Gastrocnemius medialis (tissue), 4 donors: ENCODE data around the gene SUPT20HL2. TPM values are rescaled to one million over a fixed set of nuclear protein-coding genes. Genes with fewer than 3 reads are reported as not detected.

Experiments used
- ATAC-seq, 2 donors: fragments of 150-250 bp; one replicate each; pipeline ENCODE4 v1.9.1; 2016
- DNase-seq, 2 donors: peaks; one replicate each; pipeline ENCODE4 v3.0.0-alpha.2; 2019
- H3K27ac ChIP-seq, 4 donors: fragments of 200-600 bp; sonication (generic); 1 replicate in 1 of 4; 2 replicates in 3 of 4; pipeline ENCODE4 v1.5.1; 2016 to 2018; ENCODE audit warnings: mild to moderate bottlenecking in 2 of 4, moderate library complexity in 1 of 4
- H3K27me3 ChIP-seq, 3 donors: fragments of 200-600 bp; sonication (generic) in 2 of 3; 1 replicate in 1 of 3; 2 replicates in 2 of 3; pipeline versions ENCODE4 v1.5.1 to v1.6.0; 2016 to 2019; ENCODE audit warnings: mild to moderate bottlenecking in 1 of 3, moderate library complexity in 1 of 3
- H3K36me3 ChIP-seq, 2 donors: fragments of 200-600 bp; sonication (generic) in 1 of 2; one replicate each; pipeline ENCODE4 v1.5.1; 2017 to 2018
- H3K4me1 ChIP-seq, 2 donors: fragments of 200-600 bp; sonication (generic) in 1 of 2; one replicate each; pipeline ENCODE4 v1.5.1; 2016 to 2017; ENCODE audit warnings: mild to moderate bottlenecking in 2 of 2
- H3K4me3 ChIP-seq, 4 donors: fragments of 200-600 bp; sonication (generic) in 3 of 4; 1 replicate in 1 of 4; 2 replicates in 3 of 4; pipeline ENCODE4 v1.5.1; 2016 to 2019; ENCODE audit warnings: mild to moderate bottlenecking in 2 of 4
- H3K9me3 ChIP-seq, 3 donors: fragments of 200-600 bp; sonication (generic) in 2 of 3; 1 replicate in 1 of 3; 2 replicates in 2 of 3; pipeline ENCODE4 v1.5.1; 2016 to 2019
- CTCF ChIP-seq, 5 experiments: fragments of 450-650 bp in 3 of 5; fragments of 200-600 bp in 2 of 5; sonication (generic) in 2 of 5; IDR thresholded peaks in 4 of 5; conservative IDR thresholded peaks in 1 of 5; 1 replicate in 4 of 5; 2 replicates in 1 of 5; pipeline ENCODE4 v1.5.1; 2016 to 2019; ENCODE audit warnings: antibody characterized with exemption in 5 of 5, mild to moderate bottlenecking in 3 of 5, moderate library complexity in 3 of 5
- POLR2A ChIP-seq, 2 donors: fragments of 450-650 bp; IDR thresholded peaks; one replicate each; pipeline ENCODE4 v1.6.1; 2017; ENCODE audit warnings: antibody characterized with exemption in 2 of 2, mild to moderate bottlenecking in 2 of 2, moderate library complexity in 2 of 2
- in situ Hi-C, 4 donors: fragments of 200-750 bp; cut with MboI; loops; one replicate each; pipeline versions ENCODE4 v1.15.0 to v1.8.0; 2017; ENCODE audit warnings: low sequenced_read_pairs in 4 of 4
- intact Hi-C: fragments of 100-400 bp; cut with DNase I; formaldehyde crosslinking; loops from one replicate; pipeline ENCODE4 v1.15.1; 2023; ENCODE audit warnings: low total_unique reads
- total RNA-seq, 4 donors: library from RNA; depleted of rRNA; stranded (reverse); fragments of >200 nt; gene quantifications; one replicate each; pipeline versions ENCODE4 v1.1.0 to v1.2.3, GENCODE V29; 2016

SUPT20HL2 gene
- total RNA-seq, 4 donors from 2014 or later: not detected

- no peak overlapping the region for H3K27ac ChIP-seq
- intact Hi-C loops (no loop called here), in situ Hi-C loops (no loop called here)
- ATAC-seq (no peak), DNase-seq (no peak)
- no peaks in the 10 kb centered on the region for H3K9me3 ChIP-seq
- no peaks in the 10 kb centered on the region for H3K36me3 ChIP-seq
- no peaks in the 10 kb centered on the region for H3K27me3 ChIP-seq
- no peak for TF ChIP-seq CTCF (IDR thresholded peaks at IDR 0.05 in 4 of 5, conservative IDR thresholded peaks at IDR 0.05 in 1 of 5)
- TF ChIP-seq POLR2A (IDR thresholded peaks at IDR 0.05): no peak
- no peak overlapping the region for H3K4me3 ChIP-seq
- no peaks in the 10 kb centered on the region for H3K4me1 ChIP-seq
Measured at GRCh38 chrX:24350217-24350616, 36.3 kb upstream of the SUPT20HL2 start.

DNA sequence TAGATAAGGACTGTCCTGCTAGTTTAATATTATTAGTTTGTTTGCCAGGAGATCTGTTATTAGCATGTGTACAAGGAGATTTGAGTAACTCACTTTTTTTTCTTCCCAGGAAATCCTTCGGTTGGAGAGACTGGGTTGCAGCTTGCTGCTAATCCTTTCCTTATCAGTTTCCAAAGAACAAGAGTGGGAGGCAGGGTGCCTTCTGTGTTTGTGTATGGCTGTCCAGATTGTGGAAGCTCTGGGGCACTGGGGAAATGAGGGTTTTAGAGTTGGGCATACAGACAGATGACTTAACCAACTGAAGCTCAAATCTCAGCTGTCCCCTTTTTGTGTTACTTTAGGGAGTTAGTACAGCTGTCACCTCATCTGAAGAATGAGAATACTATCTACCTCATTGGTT is 34.0 kb upstream of the SUPT20HL2 start:
- no peak for TF ChIP-seq CTCF (IDR thresholded peaks at IDR 0.05 in 4 of 5, conservative IDR thresholded peaks at IDR 0.05 in 1 of 5)
- no peak for TF ChIP-seq POLR2A (IDR thresholded peaks at IDR 0.05)
- intact Hi-C loops (no loop called here), in situ Hi-C loops (no loop called here)
- Histone ChIP-seq H3K4me1 (no peaks in the 10 kb centered on the region), H3K27me3 (no peaks in the 10 kb centered on the region), H3K27ac (no peak overlapping the region), H3K36me3 (no peaks in the 10 kb centered on the region), H3K4me3 (no peak overlapping the region), H3K9me3 (no peaks in the 10 kb centered on the region)
- DNase-seq: no peak
- ATAC-seq: no peak

GRCh38 chrX:24343719-24344118 is 29.9 kb upstream of the SUPT20HL2 start:
- intact Hi-C loops: no loop called here

DNA sequence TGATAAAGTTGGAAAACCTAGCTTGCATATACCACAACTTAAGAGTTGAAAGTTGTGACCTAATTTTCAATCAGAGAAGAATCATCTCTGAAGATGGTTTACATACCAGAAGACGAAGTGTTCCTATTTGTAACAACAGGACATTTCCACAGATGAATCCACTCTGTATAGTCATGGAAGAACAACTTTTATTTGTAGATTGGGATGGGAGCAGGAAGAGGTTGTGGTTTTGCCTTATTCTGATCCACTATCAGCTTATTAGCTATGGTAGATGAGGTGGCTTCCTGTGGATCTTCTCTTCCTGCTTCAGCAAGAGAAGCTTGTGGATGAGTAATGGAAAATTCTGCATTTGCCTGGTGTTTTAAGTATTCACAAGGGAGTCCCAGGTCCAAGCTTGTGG is 27.9 kb upstream of the SUPT20HL2 start:
- TF ChIP-seq CTCF (IDR thresholded peaks at IDR 0.05 in 4 of 5, conservative IDR thresholded peaks at IDR 0.05 in 1 of 5) (no peak), POLR2A (IDR thresholded peaks at IDR 0.05) (no peak)
- no peak for ATAC-seq
- DNase-seq: no peak
- Histone ChIP-seq H3K36me3 (no peaks in the 10 kb centered on the region), H3K27ac (no peak overlapping the region), H3K27me3 (no peaks in the 10 kb centered on the region), H3K4me3 (no peak overlapping the region), H3K4me1 (no peaks in the 10 kb centered on the region), H3K9me3 (no peaks in the 10 kb centered on the region)
- intact Hi-C loops (no loop called here), in situ Hi-C loops (no loop called here)

More at GRCh38 chrX:24343719-24344118, 29.9 kb upstream of the SUPT20HL2 start:
- Histone ChIP-seq H3K4me1 (no peaks in the 10 kb centered on the region), H3K27me3 (no peaks in the 10 kb centered on the region), H3K36me3 (no peaks in the 10 kb centered on the region), H3K9me3 (no peaks in the 10 kb centered on the region), H3K27ac (no peak overlapping the region), H3K4me3 (no peak overlapping the region)
- in situ Hi-C loops: no loop called here
- no peak for DNase-seq
- TF ChIP-seq POLR2A (IDR thresholded peaks at IDR 0.05) (no peak), CTCF (IDR thresholded peaks at IDR 0.05 in 4 of 5, conservative IDR thresholded peaks at IDR 0.05 in 1 of 5) (no peak)
- no peak for ATAC-seq

GRCh38 chrX:24340501-24340900 is 26.6 kb upstream of the SUPT20HL2 start:
- H3K4me1 ChIP-seq: no peaks in the 10 kb centered on the region
- H3K36me3 ChIP-seq: no peaks in the 10 kb centered on the region
- no peak overlapping the region for H3K4me3 ChIP-seq
- no peak overlapping the region for H3K27ac ChIP-seq
- ATAC-seq (no peak), DNase-seq (no peak)
- TF ChIP-seq POLR2A (IDR thresholded peaks at IDR 0.05) (no peak), CTCF (IDR thresholded peaks at IDR 0.05 in 4 of 5, conservative IDR thresholded peaks at IDR 0.05 in 1 of 5) (no peak)
- intact Hi-C loops: no loop called here
- H3K27me3 ChIP-seq: no peaks in the 10 kb centered on the region
- H3K9me3 ChIP-seq: no peaks in the 10 kb centered on the region
- in situ Hi-C loops: no loop called here
